ENCODE results near the gene SLCO3A1.

SLCO3A1 gene

DNA sequence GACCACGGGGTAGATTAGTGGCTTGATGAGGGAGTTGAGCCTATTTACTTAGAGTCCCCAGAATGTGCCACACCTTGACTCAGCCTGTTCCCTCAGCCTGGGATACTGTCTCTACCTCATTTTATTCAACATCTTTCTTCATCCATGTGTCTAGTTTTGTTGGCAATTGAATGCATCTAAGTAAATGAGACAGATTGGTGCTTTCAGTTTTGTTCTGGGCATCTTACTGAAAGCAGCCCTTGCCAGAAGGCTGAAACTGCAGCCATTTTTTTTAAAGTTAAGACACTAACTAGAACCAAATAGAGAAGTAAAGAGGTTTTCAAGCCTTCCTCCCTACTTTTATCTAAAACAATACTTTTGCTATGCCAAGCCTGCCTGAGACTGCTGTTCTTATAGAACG lies 246.8 kb downstream of the SLCO3A1 start:
- TF ChIP-seq, protein P1, sequence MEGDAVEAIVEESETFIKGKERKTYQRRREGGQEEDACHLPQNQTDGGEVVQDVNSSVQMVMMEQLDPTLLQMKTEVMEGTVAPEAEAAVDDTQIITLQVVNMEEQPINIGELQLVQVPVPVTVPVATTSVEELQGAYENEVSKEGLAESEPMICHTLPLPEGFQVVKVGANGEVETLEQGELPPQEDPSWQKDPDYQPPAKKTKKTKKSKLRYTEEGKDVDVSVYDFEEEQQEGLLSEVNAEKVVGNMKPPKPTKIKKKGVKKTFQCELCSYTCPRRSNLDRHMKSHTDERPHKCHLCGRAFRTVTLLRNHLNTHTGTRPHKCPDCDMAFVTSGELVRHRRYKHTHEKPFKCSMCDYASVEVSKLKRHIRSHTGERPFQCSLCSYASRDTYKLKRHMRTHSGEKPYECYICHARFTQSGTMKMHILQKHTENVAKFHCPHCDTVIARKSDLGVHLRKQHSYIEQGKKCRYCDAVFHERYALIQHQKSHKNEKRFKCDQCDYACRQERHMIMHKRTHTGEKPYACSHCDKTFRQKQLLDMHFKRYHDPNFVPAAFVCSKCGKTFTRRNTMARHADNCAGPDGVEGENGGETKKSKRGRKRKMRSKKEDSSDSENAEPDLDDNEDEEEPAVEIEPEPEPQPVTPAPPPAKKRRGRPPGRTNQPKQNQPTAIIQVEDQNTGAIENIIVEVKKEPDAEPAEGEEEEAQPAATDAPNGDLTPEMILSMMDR (IDR thresholded peaks at IDR 0.05; ENCODE audit: extremely low read depth, insufficient read depth, missing control alignments) = no peak
- in situ Hi-C loops (cut with MboI; ENCODE audit: low pct_unique_long_range_greater_than_20kb, low sequenced_read_pairs, unreplicated experiment) = no loop called here

DNA sequence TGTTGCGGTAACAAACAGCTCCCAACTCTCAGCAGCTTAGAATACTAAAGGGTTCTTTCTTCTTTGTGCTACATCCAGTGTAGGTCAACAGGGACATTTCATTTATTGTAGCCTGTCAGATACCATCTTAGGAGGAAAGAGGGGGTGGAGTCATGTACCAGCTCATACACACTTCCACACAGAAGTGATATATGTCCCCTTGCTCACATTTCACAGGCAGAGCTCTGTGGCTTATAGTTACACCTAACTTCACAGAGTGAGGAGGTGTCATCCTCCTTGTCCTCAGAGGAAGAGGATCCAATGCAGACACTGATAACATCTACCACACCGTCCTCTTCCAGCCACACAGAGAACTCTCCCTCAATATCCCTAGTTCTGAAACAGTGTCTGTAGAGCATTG lies 247.2 kb downstream of the SLCO3A1 start:
- TF ChIP-seq, protein P1 (IDR thresholded peaks at IDR 0.05; ENCODE audit: extremely low read depth, insufficient read depth, missing control alignments) = no peak
- no peak for DNase-seq (ENCODE audit: low spot score)
- in situ Hi-C loops (cut with MboI; ENCODE audit: low pct_unique_long_range_greater_than_20kb, low sequenced_read_pairs, unreplicated experiment) = no loop called here

More for the DNA sequence above, 246.8 kb downstream of the SLCO3A1 start:
- DNase-seq (ENCODE audit: low spot score) = no peak

DNA sequence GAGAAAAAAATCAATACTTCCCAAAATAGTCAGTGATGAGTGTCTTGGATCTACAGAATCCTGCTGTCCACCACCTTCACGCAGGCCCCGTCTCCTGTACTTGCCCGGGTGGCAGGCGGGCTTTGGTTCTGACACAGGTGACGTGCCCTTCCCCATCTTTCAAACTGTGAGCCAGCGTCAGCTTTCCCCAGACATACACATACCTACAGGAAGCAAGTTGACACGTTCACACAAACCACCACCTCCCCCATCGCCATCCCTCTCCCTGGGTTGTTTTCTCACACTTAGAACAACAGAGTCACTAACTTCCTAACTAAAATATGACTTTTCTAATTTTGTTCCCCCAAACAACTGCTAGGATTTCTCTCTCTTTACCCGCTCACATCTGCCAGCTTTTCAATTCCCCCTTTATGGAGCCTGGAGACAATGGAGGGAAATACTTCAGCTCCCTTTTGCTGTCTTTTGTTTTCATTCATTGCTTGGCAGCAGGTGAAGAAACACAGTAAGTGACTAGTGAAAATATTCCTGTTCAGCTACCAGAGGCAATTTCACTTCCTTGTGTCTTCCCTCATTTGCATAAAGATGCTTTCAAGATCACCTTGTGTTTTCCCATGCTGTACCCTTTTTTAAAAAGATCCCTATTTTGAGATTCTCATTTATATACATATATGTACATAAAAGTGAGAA lies 248.3 kb downstream of the SLCO3A1 start:
- in situ Hi-C loops (cut with MboI; ENCODE audit: low pct_unique_long_range_greater_than_20kb, low sequenced_read_pairs, unreplicated experiment) = no loop called here
- no peak for DNase-seq (ENCODE audit: low spot score)

DNA sequence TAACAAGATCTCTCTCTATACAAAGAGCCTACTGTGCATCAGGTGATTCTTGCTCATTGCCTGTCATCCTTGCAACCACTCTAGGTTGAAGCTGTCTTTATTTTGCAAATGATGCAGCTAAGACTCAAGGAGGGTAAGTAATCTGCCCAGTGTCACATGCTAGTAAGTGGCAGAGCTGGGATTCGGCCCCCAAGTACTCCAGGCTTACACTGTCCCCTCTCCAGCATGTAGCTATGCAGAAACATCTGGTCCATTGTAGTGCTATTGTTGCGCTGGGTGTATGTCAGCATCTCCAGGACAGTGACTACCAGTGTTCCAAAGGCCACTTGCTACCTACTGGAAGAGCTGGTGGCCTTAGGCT lies 248.9 kb downstream of the SLCO3A1 start:
- DNase-seq (ENCODE audit: low spot score) = no peak
- TF ChIP-seq, protein P1 (IDR thresholded peaks at IDR 0.05; ENCODE audit: extremely low read depth, insufficient read depth, missing control alignments) = no peak
- in situ Hi-C loops (cut with MboI; ENCODE audit: low pct_unique_long_range_greater_than_20kb, low sequenced_read_pairs, unreplicated experiment) = no loop called here

More for the DNA sequence above, 248.3 kb downstream of the SLCO3A1 start:
- TF ChIP-seq, protein P1 (IDR thresholded peaks at IDR 0.05; ENCODE audit: extremely low read depth, insufficient read depth, missing control alignments) = no peak

DNA sequence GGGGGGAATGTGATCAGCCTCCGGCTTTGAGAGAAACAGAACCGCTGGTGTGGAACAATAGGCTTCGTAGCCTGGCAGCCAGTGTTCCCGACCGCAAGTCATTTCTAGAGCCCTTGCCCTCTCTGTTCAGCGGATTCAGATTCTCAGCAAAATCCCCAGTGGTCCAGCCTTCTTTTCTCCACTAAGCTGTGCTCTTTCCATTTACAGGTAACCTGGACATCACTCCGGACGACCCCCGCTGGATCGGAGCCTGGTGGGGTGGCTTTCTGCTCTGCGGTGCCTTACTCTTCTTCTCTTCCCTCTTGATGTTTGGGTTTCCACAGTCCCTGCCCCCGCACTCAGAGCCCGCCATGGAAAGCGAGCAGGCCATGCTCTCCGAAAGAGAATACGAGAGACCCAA lies 250.6 kb downstream of the SLCO3A1 start:
- DNase-seq (ENCODE audit: low spot score) = no peak
- in situ Hi-C loops (cut with MboI; ENCODE audit: low pct_unique_long_range_greater_than_20kb, low sequenced_read_pairs, unreplicated experiment) = no loop called here
- TF ChIP-seq, protein P1 (IDR thresholded peaks at IDR 0.05; ENCODE audit: extremely low read depth, insufficient read depth, missing control alignments) = no peak

DNA sequence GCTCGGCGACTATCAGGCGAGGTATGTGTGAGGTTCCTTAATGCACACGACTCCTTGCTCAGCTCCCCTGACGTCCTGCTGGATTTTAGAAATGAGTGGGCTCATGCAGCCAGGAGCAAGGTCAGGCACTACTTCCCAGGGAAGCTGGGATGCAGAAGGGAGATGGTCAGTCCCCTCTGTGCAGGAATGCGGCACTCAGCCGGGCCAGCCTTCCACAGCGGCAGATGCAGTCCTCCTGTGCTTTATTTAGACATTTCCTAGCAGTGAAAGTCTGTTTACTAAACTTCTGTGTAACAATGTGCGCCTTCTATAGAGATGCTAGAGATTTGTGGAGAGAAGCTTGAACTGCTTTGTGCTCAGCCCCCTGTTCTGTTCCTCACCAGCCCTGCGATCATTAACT lies 252.1 kb downstream of the SLCO3A1 start:
- DNase-seq (ENCODE audit: low spot score) = no peak
- TF ChIP-seq, protein P1 (IDR thresholded peaks at IDR 0.05; ENCODE audit: extremely low read depth, insufficient read depth, missing control alignments) = no peak

More for the DNA sequence above, 252.1 kb downstream of the SLCO3A1 start:
- in situ Hi-C loops (cut with MboI; ENCODE audit: low pct_unique_long_range_greater_than_20kb, low sequenced_read_pairs, unreplicated experiment) = no loop called here

All from GM13977 (cell line).